Fibroblast of skin of back (primary cell): ENCODE results near the gene CARMIL1.
"Not testable (repeated sequence)": the region's sequence is repeated elsewhere in the genome, so short reads cannot be mapped to it uniquely, and the experiment has no call there.

Experiments used
- DNase-seq: peaks from one replicate; pipeline ENCODE4 v3.0.0-alpha.2; 2013

The CARMIL1 gene

GRCh38 chr6:25370178-25371036 is 91.2 kb downstream of the CARMIL1 start:
- DNase-seq: no peak

- no peak for DNase-seq
These were observed 91.8 kb downstream of the CARMIL1 start for GRCh38 chr6:25371037-25371347.

- no peak for DNase-seq
These were observed 96.0 kb downstream of the CARMIL1 start for GRCh38 chr6:25375125-25375524.

- DNase-seq: no peak
These were observed 98.5 kb downstream of the CARMIL1 start for GRCh38 chr6:25377664-25378063.

GRCh38 chr6:25381077-25381476 is 101.9 kb downstream of the CARMIL1 start:
- DNase-seq: no peak

- DNase-seq: not testable (repeated sequence)
These were observed 103.3 kb downstream of the CARMIL1 start for GRCh38 chr6:25382476-25382875.

GRCh38 chr6:25384234-25384633 is 105.1 kb downstream of the CARMIL1 start:
- no peak for DNase-seq

- DNase-seq: peak; percentile 11
These were observed 105.8 kb downstream of the CARMIL1 start for GRCh38 chr6:25384967-25385366.

GRCh38 chr6:25387483-25387882 is 108.3 kb downstream of the CARMIL1 start:
- DNase-seq: no peak

GRCh38 chr6:25387911-25388310 is 108.7 kb downstream of the CARMIL1 start:
- DNase-seq: no peak

GRCh38 chr6:25388776-25389175 is 109.6 kb downstream of the CARMIL1 start:
- no peak for DNase-seq

- peak; percentile 39 for DNase-seq
These were observed 110.3 kb downstream of the CARMIL1 start for GRCh38 chr6:25389471-25389870.

GRCh38 chr6:25392372-25392771 is 113.2 kb downstream of the CARMIL1 start:
- DNase-seq: peak; percentile 28

GRCh38 chr6:25395731-25396130 is 116.6 kb downstream of the CARMIL1 start:
- no peak for DNase-seq

GRCh38 chr6:25397406-25397805 is 118.2 kb downstream of the CARMIL1 start:
- DNase-seq: no peak

- no peak for DNase-seq
These were observed 120.7 kb downstream of the CARMIL1 start for GRCh38 chr6:25399885-25400284.

GRCh38 chr6:25401711-25402110 is 122.5 kb downstream of the CARMIL1 start:
- no peak for DNase-seq

GRCh38 chr6:25402125-25402524 is 123.0 kb downstream of the CARMIL1 start:
- no peak for DNase-seq

GRCh38 chr6:25403150-25403549 is 124.0 kb downstream of the CARMIL1 start:
- no peak for DNase-seq

GRCh38 chr6:25404091-25404490 is 124.9 kb downstream of the CARMIL1 start:
- no peak for DNase-seq

GRCh38 chr6:25404693-25405169 is 125.6 kb downstream of the CARMIL1 start:
- no peak for DNase-seq

GRCh38 chr6:25405442-25405841 is 126.3 kb downstream of the CARMIL1 start:
- no peak for DNase-seq

- no peak for DNase-seq
These were observed 128.3 kb downstream of the CARMIL1 start for GRCh38 chr6:25407431-25407830.

GRCh38 chr6:25410102-25410501 is 130.9 kb downstream of the CARMIL1 start:
- no peak for DNase-seq
